Measurements from ENCODE around the gene APOBEC3C.

DNA sequence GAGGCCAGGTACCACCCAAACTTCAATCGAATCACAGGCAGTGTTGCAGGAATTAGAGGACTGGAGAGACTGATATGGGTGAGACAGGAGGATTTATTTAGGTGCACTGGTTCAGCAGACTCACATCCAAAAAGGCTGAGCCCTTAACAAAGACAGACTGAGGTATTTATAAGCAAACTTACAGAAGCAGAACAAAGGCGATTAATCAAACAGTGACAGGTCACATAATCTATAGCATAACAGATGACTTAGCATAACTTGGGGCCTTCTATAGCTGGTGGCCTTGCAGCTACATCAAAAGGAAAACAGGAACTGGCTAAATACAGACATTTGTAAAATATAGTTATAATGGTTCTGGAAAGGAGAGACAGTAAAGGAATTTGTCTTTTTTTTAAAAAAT is 29.8 kb upstream of the APOBEC3C start:
- no peak for TF ChIP-seq POLR2AphosphoS5 (IDR thresholded peaks at IDR 0.05)
- TF ChIP-seq, protein P1, sequence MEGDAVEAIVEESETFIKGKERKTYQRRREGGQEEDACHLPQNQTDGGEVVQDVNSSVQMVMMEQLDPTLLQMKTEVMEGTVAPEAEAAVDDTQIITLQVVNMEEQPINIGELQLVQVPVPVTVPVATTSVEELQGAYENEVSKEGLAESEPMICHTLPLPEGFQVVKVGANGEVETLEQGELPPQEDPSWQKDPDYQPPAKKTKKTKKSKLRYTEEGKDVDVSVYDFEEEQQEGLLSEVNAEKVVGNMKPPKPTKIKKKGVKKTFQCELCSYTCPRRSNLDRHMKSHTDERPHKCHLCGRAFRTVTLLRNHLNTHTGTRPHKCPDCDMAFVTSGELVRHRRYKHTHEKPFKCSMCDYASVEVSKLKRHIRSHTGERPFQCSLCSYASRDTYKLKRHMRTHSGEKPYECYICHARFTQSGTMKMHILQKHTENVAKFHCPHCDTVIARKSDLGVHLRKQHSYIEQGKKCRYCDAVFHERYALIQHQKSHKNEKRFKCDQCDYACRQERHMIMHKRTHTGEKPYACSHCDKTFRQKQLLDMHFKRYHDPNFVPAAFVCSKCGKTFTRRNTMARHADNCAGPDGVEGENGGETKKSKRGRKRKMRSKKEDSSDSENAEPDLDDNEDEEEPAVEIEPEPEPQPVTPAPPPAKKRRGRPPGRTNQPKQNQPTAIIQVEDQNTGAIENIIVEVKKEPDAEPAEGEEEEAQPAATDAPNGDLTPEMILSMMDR (IDR thresholded peaks at IDR 0.05; ENCODE audit: poor library complexity, severe bottlenecking) = no peak
- TF ChIP-seq, protein P2, sequence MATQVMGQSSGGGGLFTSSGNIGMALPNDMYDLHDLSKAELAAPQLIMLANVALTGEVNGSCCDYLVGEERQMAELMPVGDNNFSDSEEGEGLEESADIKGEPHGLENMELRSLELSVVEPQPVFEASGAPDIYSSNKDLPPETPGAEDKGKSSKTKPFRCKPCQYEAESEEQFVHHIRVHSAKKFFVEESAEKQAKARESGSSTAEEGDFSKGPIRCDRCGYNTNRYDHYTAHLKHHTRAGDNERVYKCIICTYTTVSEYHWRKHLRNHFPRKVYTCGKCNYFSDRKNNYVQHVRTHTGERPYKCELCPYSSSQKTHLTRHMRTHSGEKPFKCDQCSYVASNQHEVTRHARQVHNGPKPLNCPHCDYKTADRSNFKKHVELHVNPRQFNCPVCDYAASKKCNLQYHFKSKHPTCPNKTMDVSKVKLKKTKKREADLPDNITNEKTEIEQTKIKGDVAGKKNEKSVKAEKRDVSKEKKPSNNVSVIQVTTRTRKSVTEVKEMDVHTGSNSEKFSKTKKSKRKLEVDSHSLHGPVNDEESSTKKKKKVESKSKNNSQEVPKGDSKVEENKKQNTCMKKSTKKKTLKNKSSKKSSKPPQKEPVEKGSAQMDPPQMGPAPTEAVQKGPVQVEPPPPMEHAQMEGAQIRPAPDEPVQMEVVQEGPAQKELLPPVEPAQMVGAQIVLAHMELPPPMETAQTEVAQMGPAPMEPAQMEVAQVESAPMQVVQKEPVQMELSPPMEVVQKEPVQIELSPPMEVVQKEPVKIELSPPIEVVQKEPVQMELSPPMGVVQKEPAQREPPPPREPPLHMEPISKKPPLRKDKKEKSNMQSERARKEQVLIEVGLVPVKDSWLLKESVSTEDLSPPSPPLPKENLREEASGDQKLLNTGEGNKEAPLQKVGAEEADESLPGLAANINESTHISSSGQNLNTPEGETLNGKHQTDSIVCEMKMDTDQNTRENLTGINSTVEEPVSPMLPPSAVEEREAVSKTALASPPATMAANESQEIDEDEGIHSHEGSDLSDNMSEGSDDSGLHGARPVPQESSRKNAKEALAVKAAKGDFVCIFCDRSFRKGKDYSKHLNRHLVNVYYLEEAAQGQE (IDR thresholded peaks at IDR 0.05; ENCODE audit: borderline replicate concordance) = no peak

Measured in neural cell (in vitro differentiated cells).